Neural cell (in vitro differentiated cells): ENCODE measurements around the gene PIGB. TPM values are rescaled to one million over a fixed set of nuclear protein-coding genes. Genes with fewer than 3 reads are reported as not detected.
"Not testable (repeated sequence)": the region's sequence is repeated elsewhere in the genome, so short reads cannot be mapped to it uniquely, and the experiment has no call there.

Experiments used
- H2AFZ ChIP-seq: fragments of 200-600, 300-800 bp; sonication (generic), shearing (Covaris generic); 2 replicates; pipeline ENCODE4 v1.6.0; 2014; ENCODE audit warnings: low read depth, mild to moderate bottlenecking, antibody characterized with exemption, low read length, moderate library complexity
- H3F3A ChIP-seq: fragments of 200-600 bp; shearing (Covaris generic); 2 replicates; pipeline ENCODE4 v1.6.1; 2016; ENCODE audit warnings: mild to moderate bottlenecking, moderate library complexity, mixed read lengths, antibody characterized with exemption, low read length; ENCODE audit not compliant: insufficient read depth, poor library complexity, severe bottlenecking
- H3K27ac ChIP-seq: fragments of 200-600, 300-800 bp; sonication (generic), shearing (Covaris generic); 2 replicates; pipeline ENCODE4 v1.5.1; 2014; ENCODE audit warnings: mild to moderate bottlenecking, low read length, moderate library complexity
- H3K27me3 ChIP-seq: fragments of 300-800, 200-600 bp; sonication (generic), shearing (Covaris generic); 2 replicates; pipeline ENCODE4 v1.6.0; 2014; ENCODE audit warnings: mild to moderate bottlenecking, low read depth, low read length, moderate library complexity; ENCODE audit not compliant: insufficient read depth
- H3K36me3 ChIP-seq: fragments of 300-800, 200-600 bp; sonication (generic), shearing (Covaris generic); 2 replicates; pipeline ENCODE4 v1.5.1; 2014; ENCODE audit warnings: mild to moderate bottlenecking, antibody characterized with exemption, low read length, moderate library complexity; ENCODE audit not compliant: insufficient read depth
- H3K4me2 ChIP-seq: fragments of 300-800, 200-600 bp; sonication (generic), shearing (Covaris generic); 2 replicates; pipeline ENCODE4 v1.6.0; 2014; ENCODE audit warnings: mild to moderate bottlenecking, low read length
- H3K4me3 ChIP-seq: fragments of 300-800, 200-600 bp; sonication (generic), shearing (Covaris generic); 2 replicates; pipeline ENCODE4 v1.5.1; 2014; ENCODE audit warnings: mild to moderate bottlenecking, low read length, moderate library complexity
- H3K79me2 ChIP-seq: fragments of 200-600 bp; shearing (Covaris generic); replicated peaks from 2 replicates; pipeline ENCODE4 v1.6.0; 2014; ENCODE audit warnings: mild to moderate bottlenecking, low read length, moderate library complexity; ENCODE audit not compliant: insufficient read depth
- H3K9ac ChIP-seq: fragments of 300-800, 200-600 bp; sonication (generic), shearing (Covaris generic); 2 replicates; pipeline ENCODE4 v1.6.1; 2016; ENCODE audit warnings: mild to moderate bottlenecking, low read length, mixed read lengths
- H3K9me2 ChIP-seq: fragments of 200-600 bp; shearing (Covaris generic); 2 replicates; pipeline ENCODE4 v1.6.1; 2016; ENCODE audit warnings: mild to moderate bottlenecking, low read length, mixed read lengths; ENCODE audit not compliant: insufficient read depth
- H3K9me3 ChIP-seq: fragments of 200-600, 300-800 bp; sonication (generic), shearing (Covaris generic); 2 replicates; pipeline ENCODE4 v1.6.1; 2016; ENCODE audit warnings: mild to moderate bottlenecking, mixed run types, low read length, moderate library complexity, mixed read lengths
- H4K20me1 ChIP-seq: fragments of 200-600 bp; shearing (Covaris generic); 2 replicates; pipeline ENCODE4 v1.6.1; 2016; ENCODE audit warnings: mild to moderate bottlenecking, mixed run types; ENCODE audit not compliant: insufficient read depth
- EP300 ChIP-seq: fragments of 450-650 bp; conservative IDR thresholded peaks from 2 replicates; pipeline ENCODE4 v1.6.1; 2014; ENCODE audit warnings: antibody characterized with exemption, mild to moderate bottlenecking, moderate library complexity; ENCODE audit not compliant: poor library complexity, severe bottlenecking
- EZH2 ChIP-seq: fragments of 200-600, 300-800 bp; shearing (Covaris generic), sonication (generic); IDR thresholded peaks from 2 replicates; pipeline ENCODE4 v1.6.1; 2014; ENCODE audit warnings: antibody characterized with exemption, low read length, borderline replicate concordance, mild to moderate bottlenecking; ENCODE audit not compliant: insufficient read depth, poor library complexity, severe bottlenecking
- MXI1 ChIP-seq: fragments of 450-650 bp; conservative IDR thresholded peaks from 2 replicates; pipeline ENCODE4 v1.6.1; 2014; ENCODE audit warnings: antibody characterized with exemption, mild to moderate bottlenecking; ENCODE audit not compliant: poor library complexity, severe bottlenecking
- POLR2AphosphoS5 ChIP-seq: IDR thresholded peaks from 2 replicates; pipeline ENCODE4 v1.6.1; 2012
- RAD21 ChIP-seq: fragments of 450-650 bp; conservative IDR thresholded peaks from 2 replicates; pipeline ENCODE4 v1.6.1; 2014; ENCODE audit warnings: antibody characterized with exemption, mild to moderate bottlenecking, moderate library complexity
- SMC3 ChIP-seq: fragments of 450-650 bp; conservative IDR thresholded peaks from 2 replicates; pipeline ENCODE4 v1.6.1; 2014; ENCODE audit warnings: antibody characterized with exemption, mild to moderate bottlenecking, moderate library complexity; ENCODE audit not compliant: poor library complexity
- TAF1 ChIP-seq: IDR thresholded peaks from 2 replicates; pipeline ENCODE4 v1.6.1; 2012; ENCODE audit warnings: low read depth
- polyA plus RNA-seq: library from polyadenylated mRNA; depleted of rRNA; stranded (reverse); fragments of >200 nt; gene quantifications from 2 replicates; pipeline ENCODE4 v1.2.3, GENCODE V29; 2014
- TF ChIP-seq, protein P1 (sequence below): IDR thresholded peaks from 2 replicates; pipeline ENCODE4 v1.6.1; 2012; ENCODE audit warnings: borderline replicate concordance
- TF ChIP-seq, protein P2 (sequence below): fragments of 450-650 bp; IDR thresholded peaks from 2 replicates; pipeline ENCODE4 v1.5.1; 2014; ENCODE audit warnings: antibody characterized with exemption, mild to moderate bottlenecking, moderate library complexity; ENCODE audit not compliant: poor library complexity, severe bottlenecking

The PIGB gene
- polyA plus RNA-seq, 1 donor from 2014 or later: 8.1 TPM

DNA sequence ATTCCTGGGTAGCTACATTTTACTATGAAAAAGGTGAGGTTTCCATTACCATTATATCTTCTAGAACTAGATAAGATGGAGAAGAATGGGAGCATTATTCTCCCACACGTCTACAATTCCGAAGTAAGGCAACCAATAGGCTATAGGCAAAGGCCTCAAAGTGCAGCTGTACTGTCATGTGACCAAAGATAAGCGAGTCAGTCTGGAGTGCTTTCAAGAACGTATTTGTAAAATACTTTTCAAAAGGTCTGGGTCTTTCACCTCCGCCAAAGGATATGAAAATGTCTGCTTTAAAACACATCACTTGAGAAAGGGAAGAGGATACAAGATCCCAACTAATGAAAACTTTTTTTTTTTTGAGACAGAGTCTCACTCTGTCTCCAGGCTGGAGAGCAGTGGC, 79.2 kb downstream of the PIGB start:
- Histone ChIP-seq H3K4me3 (no peak overlapping the region), H3K36me3 (no peaks in the 10 kb centered on the region), H3K9me3 (no peaks in the 10 kb centered on the region), H3K9me2 (no peaks in the 10 kb centered on the region), H3K27me3 (no peaks in the 10 kb centered on the region), H4K20me1 (no peaks in the 10 kb centered on the region), H3K9ac (no peak overlapping the region), H3K27ac (no peak overlapping the region), H2AFZ (no peak overlapping the region), H3K4me2 (no peak overlapping the region), H3F3A (no peaks in the 10 kb centered on the region), H3K79me2 (no peaks in the 10 kb centered on the region)
- TF ChIP-seq, protein P1, sequence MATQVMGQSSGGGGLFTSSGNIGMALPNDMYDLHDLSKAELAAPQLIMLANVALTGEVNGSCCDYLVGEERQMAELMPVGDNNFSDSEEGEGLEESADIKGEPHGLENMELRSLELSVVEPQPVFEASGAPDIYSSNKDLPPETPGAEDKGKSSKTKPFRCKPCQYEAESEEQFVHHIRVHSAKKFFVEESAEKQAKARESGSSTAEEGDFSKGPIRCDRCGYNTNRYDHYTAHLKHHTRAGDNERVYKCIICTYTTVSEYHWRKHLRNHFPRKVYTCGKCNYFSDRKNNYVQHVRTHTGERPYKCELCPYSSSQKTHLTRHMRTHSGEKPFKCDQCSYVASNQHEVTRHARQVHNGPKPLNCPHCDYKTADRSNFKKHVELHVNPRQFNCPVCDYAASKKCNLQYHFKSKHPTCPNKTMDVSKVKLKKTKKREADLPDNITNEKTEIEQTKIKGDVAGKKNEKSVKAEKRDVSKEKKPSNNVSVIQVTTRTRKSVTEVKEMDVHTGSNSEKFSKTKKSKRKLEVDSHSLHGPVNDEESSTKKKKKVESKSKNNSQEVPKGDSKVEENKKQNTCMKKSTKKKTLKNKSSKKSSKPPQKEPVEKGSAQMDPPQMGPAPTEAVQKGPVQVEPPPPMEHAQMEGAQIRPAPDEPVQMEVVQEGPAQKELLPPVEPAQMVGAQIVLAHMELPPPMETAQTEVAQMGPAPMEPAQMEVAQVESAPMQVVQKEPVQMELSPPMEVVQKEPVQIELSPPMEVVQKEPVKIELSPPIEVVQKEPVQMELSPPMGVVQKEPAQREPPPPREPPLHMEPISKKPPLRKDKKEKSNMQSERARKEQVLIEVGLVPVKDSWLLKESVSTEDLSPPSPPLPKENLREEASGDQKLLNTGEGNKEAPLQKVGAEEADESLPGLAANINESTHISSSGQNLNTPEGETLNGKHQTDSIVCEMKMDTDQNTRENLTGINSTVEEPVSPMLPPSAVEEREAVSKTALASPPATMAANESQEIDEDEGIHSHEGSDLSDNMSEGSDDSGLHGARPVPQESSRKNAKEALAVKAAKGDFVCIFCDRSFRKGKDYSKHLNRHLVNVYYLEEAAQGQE: no peak
- TF ChIP-seq MXI1: no peak
- no peak for TF ChIP-seq EZH2
- TF ChIP-seq POLR2AphosphoS5: no peak

DNA sequence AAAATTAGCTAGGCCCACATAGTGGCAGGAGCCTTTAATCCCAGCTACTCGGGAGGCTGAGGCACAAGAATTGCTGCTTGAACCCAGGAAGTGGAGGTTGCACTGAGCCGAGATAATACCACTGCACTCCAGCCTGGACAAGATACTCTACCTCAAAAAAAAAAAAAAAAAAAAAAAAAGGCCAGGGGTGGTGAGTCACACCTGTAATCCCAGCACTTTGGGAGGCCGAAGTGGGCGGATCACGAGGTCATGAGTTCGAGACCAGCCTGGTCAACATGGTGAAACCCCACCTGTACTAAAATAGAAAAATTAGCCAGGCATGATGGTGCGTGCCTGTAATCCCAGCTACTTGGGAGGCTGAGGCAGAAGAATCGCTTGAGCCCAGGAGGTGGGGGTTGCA, 81.0 kb downstream of the PIGB start:
- H2AFZ ChIP-seq, H3K79me2 ChIP-seq, H3K9me2 ChIP-seq, H3K9me3 ChIP-seq, H3K9ac ChIP-seq, H3K4me3 ChIP-seq, H3K27ac ChIP-seq, H3K4me2 ChIP-seq, H3F3A ChIP-seq, H4K20me1 ChIP-seq, H3K36me3 ChIP-seq, H3K27me3 ChIP-seq: not testable (repeated sequence)

DNA sequence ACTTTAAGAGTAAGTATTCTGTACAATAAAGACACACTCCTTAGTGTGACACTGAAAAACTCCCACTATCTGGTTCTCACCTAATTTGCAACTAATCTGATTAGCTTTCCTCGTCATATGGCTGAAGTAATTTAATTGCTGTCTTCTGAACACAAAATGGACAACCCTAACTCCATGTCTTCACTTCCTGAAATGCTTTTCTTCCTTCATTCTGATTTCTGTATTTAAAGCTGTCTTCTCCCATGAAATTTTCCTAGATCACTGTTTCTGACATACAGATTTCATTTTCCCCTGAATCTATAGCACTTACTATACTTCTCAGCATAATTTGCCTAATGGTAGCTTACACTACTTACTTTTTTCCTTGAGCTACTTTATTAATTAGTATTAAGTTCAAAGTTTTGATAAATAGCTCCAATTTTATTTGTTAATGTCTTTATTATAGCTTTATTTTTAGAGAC, 82.8 kb downstream of the PIGB start:
- no peak overlapping the region for H3K27ac ChIP-seq
- H3K9ac ChIP-seq: no peak overlapping the region
- H3K9me2 ChIP-seq: no peaks in the 10 kb centered on the region
- no peaks in the 10 kb centered on the region for H3K27me3 ChIP-seq
- TF ChIP-seq, protein P2, sequence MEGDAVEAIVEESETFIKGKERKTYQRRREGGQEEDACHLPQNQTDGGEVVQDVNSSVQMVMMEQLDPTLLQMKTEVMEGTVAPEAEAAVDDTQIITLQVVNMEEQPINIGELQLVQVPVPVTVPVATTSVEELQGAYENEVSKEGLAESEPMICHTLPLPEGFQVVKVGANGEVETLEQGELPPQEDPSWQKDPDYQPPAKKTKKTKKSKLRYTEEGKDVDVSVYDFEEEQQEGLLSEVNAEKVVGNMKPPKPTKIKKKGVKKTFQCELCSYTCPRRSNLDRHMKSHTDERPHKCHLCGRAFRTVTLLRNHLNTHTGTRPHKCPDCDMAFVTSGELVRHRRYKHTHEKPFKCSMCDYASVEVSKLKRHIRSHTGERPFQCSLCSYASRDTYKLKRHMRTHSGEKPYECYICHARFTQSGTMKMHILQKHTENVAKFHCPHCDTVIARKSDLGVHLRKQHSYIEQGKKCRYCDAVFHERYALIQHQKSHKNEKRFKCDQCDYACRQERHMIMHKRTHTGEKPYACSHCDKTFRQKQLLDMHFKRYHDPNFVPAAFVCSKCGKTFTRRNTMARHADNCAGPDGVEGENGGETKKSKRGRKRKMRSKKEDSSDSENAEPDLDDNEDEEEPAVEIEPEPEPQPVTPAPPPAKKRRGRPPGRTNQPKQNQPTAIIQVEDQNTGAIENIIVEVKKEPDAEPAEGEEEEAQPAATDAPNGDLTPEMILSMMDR: no peak
- TF ChIP-seq SMC3: no peak
- TF ChIP-seq TAF1: no peak
- TF ChIP-seq EP300: no peak
- TF ChIP-seq, protein P1: no peak
- no peak for TF ChIP-seq POLR2AphosphoS5
- TF ChIP-seq EZH2: no peak
- TF ChIP-seq MXI1: no peak
- no peak for TF ChIP-seq RAD21
- no peaks in the 10 kb centered on the region for H3K36me3 ChIP-seq
- H3K79me2 ChIP-seq: peaks cover 3% of the 10 kb centered on the region
- no peak overlapping the region for H3K4me3 ChIP-seq
- H4K20me1 ChIP-seq: no peaks in the 10 kb centered on the region
- no peak overlapping the region for H2AFZ ChIP-seq
- no peak overlapping the region for H3K4me2 ChIP-seq
- no peaks in the 10 kb centered on the region for H3F3A ChIP-seq
- H3K9me3 ChIP-seq: no peaks in the 10 kb centered on the region
